Liver (tissue), 3 donors: Measurements from ENCODE around the gene E2F8.
A peak's percentile ranks its signal among the peaks of the same experiment; 100 is the strongest.

Experiments
- ATF3 ChIP-seq: IDR thresholded peaks from 2 replicates; pipeline ENCODE4 v1.6.1; 2016; ENCODE audit warnings: antibody characterized with exemption
- CTCF ChIP-seq: fragments of 150-350 bp; IDR thresholded peaks from 2 replicates; pipeline ENCODE4 v1.5.1; 2017; ENCODE audit warnings: improper control_type of control experiment, low read depth, low read length; ENCODE audit not compliant: missing input control
- EGR1 ChIP-seq, 2 donors: IDR thresholded peaks; 2 replicates each; pipeline ENCODE4 v1.6.1; 2016 to 2018; ENCODE audit warnings: antibody characterized with exemption in 2 of 2, low read depth in 2 of 2
- FOXA2 ChIP-seq: IDR thresholded peaks from 2 replicates; pipeline ENCODE4 v1.6.1; 2016; ENCODE audit warnings: antibody characterized with exemption
- JUND ChIP-seq, 2 donors: IDR thresholded peaks; 2 replicates each; pipeline ENCODE4 v1.6.1; 2016; ENCODE audit warnings: antibody characterized with exemption in 2 of 2
- MAX ChIP-seq: IDR thresholded peaks from 2 replicates; pipeline ENCODE4 v1.6.1; 2016; ENCODE audit warnings: antibody characterized with exemption
- RAD21 ChIP-seq, 2 donors: IDR thresholded peaks; 2 replicates each; pipeline ENCODE4 v1.6.1; 2016; ENCODE audit warnings: antibody characterized with exemption in 2 of 2, mild to moderate bottlenecking in 2 of 2
- RXRA ChIP-seq, 2 donors: IDR thresholded peaks; 2 replicates each; pipeline ENCODE4 v1.6.1; 2017 to 2018; ENCODE audit warnings: antibody characterized with exemption in 2 of 2, mild to moderate bottlenecking in 1 of 2
- YY1 ChIP-seq: IDR thresholded peaks from 2 replicates; pipeline ENCODE4 v1.6.1; 2016; ENCODE audit warnings: antibody characterized with exemption, mild to moderate bottlenecking
- ZBTB33 ChIP-seq: IDR thresholded peaks from 2 replicates; pipeline ENCODE4 v1.6.1; 2016; ENCODE audit warnings: antibody characterized with exemption
- donor health status: healthy.
- donor health status: healthy.

GRCh38 chr11:19191530-19192169, 49.1 kb downstream of the E2F8 start:
- TF ChIP-seq CTCF (no peak), JUND (IDR thresholded peaks at IDR 0.05) (peak in 1 of 2 donors; percentile 45), YY1 (peak; percentile 91), ATF3 (no peak), EGR1 (IDR thresholded peaks at IDR 0.05; ENCODE audit: low read depth in 2 of 2) (no peak), RAD21 (IDR thresholded peaks at IDR 0.05) (peak; percentile 61 to 63), ZBTB33 (no peak), MAX (peak; percentile 53), RXRA (IDR thresholded peaks at IDR 0.05) (peak; percentile 54 to 73), FOXA2 (no peak)
